ENCODE results near the gene GLRX5.

DNA sequence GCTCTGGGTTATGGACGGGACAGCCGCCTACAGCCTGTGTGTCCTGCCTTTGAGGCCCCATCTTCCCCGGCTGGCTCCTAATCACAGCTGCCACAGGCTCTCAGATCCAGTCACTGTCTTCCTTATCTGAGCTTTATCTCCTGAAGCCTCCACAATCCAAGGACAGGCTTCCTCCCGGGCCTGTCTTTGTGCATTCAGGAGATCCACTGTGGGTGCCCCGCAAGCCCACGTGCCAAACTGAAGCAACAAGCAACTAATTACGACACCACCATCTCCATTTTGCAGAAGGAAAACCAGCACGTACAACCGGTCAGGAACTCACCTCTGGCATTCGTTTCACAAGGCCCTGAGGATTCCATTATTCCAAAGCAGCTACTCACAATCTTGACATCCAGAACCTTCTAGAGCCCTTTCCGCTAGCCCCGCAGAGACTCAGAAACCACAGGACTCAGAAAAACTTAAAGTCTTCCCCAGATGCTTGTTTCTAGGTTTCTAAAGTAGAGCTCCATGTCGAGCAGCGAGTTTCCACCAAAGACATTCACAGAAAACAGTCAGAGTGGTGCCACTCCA, 32.4 kb upstream of the GLRX5 start:
- TF ChIP-seq CTCF (IDR thresholded peaks at IDR 0.05; ENCODE audit: low read depth, low read length) (no peak), POLR2A (IDR thresholded peaks at IDR 0.05; ENCODE audit: extremely low read depth, insufficient read length) (no peak), MYC (IDR thresholded peaks at IDR 0.05; ENCODE audit: low read depth, low read length) (no peak)

Measured in NB4 (cell line).